Measurements from ENCODE around the gene FRG2C.
"Not testable (repeated sequence)": the region's sequence is repeated elsewhere in the genome, so short reads cannot be mapped to it uniquely, and the experiment has no call there.

The FRG2C gene

DNA sequence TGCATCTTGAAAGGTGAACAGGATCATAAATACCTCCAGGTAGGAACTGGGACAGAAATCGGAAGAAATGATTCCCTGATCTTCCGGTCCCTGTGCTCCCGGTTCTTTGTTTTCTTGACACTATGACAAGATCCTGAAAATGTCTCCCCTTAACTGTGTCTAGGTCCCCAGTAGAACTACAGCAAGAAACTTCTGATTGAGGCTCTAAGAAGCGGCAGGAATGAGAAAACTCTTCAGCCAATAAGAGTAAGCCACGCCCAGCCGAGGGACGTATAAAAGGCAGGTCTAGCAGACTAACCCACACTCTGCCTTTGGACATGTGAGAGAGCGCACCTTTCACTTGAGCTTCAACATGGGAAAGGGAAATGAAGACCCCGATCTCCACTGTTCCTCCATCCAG lies at the start of gene FRG2C:
Gene FRG2C, plus strand, starts transcription at position 301 of the 400 bp plus-strand sequence. Its CDS starts 52 bp downstream, at position 353.
- not testable (repeated sequence) for DNase-seq

DNA sequence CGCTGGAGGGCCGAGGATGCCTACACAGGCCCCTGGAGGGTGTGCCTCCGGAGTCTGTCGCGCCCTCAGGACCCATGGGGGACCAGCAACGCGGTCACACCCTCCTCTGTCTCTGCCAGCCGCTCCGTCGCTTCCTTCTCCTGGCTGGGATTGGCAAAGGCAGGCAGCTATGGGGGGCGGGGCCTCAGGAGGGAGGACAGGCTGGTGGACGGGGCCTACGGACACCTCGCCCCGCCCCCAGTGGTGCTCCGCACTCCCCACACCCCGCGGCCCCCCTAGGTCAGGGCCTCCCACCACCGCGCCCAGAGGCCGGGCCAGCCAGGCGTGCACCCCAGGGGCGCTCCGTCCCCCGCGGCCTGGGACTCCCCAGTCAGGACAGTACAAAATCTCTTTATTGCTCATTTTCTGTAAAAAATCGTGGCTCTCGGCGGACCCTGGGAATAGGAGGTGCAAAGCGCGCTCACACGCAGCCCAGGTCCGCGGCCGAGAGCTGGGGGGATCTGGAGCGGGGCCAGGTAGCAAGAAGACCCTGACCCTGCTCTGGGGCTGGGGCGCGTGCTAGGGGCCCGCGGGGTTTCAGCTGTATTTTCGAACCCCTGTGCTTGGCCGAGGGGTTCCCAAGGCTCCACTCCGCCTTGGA lies 45.3 kb upstream of the FRG2C start:
- DNase-seq: not testable (repeated sequence)

DNA sequence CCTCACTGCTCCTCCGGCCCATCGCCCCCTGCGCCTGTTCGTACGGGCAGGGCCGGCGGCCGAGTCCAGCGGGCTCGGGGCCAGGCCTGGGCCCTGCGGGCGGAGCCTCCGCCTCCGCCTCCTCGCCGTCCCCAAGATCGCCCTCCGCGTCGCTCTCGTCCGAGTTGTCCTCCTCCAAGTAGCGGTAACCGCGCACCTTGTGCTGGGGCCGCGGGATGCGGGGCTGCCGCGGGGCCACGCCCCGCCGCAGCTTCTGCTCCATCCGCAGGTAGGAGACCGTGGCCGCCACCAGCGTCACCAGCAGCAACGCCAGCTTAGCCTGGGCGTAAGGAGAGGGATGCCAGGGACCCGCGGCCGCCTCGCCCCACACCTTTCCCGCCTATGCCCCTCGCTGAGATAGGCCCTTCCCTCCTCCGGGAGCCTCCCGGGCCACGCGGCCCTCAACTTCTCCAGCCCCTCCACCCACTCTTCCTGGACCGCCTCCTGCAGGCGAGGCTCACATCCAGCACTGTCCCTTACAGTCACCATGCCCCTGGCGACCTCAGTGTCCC lies 44.6 kb upstream of the FRG2C start:
- not testable (repeated sequence) for DNase-seq

DNA sequence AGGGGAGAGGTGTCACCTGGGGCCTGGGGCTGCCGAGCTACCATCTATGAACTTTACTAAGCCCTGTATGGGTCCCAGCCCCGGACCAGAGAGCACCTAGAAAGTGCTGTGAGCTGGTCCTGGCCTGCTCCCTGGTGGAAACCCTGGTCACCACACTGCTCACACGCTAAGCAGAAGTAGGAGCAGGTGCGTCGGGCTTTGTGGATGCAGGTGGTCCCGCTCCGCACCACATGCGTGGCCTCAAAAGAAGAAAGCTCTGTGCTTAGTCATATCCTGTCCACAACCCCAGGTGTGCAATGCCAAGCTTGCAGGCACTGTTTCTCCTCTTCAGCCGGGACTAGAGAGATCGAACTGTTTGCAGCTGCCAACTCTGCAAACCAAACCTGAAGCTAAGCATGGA lies 42.4 kb upstream of the FRG2C start:
- not testable (repeated sequence) for DNase-seq

DNA sequence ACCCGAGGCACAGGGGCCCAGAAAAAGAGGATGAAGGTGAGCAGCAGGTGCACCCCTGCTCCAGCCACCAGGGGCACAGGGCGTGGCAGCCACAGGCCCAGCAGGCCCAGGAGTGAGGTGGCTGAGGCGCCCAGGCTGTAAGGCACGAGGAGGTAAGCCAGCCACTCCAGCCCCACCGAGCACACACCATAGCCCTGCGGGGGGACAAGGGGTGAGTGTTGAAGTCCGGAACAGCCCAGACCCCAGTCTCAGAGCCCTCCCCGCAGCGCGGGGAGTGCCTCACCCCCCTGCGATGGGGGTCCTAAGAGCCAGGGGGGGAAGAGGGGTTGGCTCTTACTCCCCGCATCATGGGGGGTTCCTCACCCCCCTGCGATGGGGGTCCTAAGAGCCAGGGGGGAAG lies 40.5 kb upstream of the FRG2C start:
- DNase-seq: not testable (repeated sequence)

DNA sequence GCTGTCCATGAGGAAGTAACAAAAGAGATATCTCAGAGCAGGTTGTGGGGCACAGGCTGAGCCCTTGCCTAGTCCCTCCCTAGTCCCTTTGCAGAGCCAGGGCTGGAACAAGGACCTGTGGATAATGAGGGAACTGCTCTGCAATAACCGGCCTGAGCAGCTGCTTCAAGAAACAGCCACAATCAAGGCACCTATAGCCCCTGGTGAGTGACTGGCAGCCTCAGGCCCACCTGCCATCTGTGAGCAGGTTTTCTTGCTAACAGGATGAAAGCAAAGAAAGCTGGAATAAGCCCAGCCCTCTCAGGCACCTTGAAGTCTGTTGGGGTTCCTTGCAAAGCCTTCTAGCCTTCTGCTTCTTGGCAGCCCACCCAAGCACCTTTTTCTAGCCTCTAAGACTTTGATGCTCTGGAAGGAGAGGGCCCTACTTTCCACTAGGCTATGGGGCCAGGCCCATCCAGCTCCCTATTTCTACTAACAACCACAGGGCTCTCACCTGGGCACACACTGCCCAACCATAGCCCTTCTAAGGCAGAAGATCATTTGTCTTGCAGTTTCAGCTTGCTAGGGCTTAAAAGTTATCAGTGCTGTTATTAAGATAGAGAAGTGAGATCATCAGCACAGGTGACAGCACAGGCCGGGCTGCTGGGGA lies 33.1 kb upstream of the FRG2C start:
- not testable (repeated sequence) for DNase-seq

DNA sequence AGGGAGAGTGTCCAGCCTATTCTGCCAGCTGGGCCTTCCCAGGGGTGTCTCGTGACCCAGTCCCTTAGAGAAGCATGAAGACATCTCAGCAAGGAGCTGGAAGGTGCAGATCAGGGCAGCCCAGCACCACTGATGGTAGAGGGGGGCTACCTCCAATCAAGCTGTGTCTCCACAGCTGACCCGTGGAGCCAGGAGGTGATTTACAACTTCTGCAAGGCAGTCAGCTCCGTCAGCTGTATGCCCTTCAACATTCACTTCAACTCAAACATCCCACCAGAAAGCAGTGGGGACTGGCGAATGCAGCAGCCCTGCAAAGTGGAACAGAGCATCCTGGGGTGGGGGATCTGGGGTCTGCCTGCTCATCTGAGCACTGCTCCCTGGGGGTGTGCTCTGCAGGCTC lies 32.6 kb upstream of the FRG2C start:
- no peak for DNase-seq

DNA sequence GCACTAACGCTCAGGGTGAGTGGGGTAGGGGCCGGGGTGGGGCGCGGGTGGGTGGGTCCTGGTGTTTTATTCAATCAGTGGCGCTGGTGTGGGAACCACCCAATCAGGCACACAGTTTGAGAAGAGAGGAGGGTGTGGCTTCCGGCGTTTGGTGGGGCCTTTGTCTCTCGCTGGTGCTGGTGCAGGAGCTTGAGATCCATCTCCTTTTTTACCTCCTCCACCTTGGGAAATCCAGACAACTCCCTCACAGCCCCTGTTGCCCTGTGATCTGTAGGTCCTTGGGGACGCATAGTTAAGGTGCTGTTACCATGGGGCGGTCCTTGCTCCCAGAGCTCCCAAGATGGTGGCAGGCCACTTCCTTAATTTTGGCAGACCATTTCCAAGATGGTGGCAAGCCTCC lies 25.2 kb upstream of the FRG2C start:
- DNase-seq: not testable (repeated sequence)

DNA sequence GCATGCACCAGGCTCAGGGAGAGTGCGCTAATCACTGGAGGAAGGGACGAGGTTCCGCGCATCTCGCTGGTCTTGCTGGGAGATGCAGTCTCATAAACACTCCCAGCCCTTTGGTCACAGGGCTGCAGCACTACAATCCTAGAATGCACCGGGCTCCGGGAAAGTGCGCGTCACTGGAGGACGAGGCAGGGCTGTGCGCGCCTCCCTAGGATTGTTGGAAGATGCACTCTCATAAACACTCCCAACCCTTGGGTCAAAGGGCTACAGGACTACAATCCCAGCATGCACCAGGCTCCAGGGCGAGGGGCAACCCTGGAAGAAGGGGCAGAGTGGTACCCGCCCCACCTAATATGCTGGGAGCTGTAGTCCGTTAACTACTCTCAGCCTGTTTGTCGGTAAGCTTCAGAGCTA lies 23.0 kb upstream of the FRG2C start:
- DNase-seq: not testable (repeated sequence)

DNA sequence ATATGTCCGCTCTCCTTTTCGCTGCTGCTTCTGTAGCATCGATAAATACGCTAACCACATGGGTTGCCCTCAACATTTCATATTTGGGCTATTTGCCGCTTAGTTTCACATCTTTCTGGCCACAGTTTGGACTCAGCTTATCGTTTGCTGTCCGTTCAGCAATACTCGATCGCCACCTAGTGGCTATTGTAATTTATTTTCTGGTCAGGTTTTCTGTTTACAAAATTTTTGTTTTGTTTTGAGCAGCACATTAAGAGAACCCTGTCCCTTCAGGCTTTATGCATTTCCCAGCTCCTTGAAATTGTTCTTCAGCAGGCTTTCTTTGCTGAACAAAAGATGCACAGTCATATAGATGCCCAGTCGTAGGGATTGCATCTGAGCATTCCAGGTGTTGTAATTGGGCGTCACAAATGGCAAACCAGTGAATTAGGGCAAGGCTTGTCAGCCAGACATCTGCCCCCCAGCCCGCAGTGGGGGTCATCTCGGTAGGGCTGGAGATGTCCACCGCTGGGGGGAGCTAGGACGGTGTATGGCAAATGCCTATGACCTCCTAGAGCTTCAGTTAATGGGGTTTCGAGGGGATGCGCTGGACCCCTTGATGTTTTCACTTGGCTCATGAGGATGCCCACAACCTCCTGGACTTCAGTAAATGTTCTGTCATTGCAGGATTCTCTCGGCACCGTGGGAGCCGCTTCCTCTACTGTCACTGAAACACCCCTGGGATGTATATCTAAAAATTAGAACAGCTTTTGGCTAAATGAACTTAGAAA lies 20.9 kb upstream of the FRG2C start:
- DNase-seq: not testable (repeated sequence)

DNA sequence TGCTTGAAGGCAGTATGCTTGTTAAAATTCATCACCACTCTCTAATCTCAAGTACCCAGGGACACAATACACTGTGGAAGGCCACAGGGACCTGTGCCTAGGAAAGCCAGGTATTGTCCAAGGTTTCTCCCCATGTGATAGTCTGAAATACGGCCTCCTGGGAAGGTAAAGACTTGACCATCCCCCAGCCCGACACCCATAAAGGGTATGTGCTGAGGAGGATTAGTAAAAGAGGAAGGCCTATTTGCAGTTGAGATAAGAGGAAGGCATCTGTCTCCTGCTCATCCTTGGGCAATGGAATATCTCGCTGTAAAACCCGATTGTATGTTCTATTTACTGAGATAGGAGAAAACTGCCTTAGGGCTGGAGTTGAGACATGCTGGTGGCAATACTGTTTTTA lies 18.6 kb upstream of the FRG2C start:
- DNase-seq: not testable (repeated sequence)

DNA sequence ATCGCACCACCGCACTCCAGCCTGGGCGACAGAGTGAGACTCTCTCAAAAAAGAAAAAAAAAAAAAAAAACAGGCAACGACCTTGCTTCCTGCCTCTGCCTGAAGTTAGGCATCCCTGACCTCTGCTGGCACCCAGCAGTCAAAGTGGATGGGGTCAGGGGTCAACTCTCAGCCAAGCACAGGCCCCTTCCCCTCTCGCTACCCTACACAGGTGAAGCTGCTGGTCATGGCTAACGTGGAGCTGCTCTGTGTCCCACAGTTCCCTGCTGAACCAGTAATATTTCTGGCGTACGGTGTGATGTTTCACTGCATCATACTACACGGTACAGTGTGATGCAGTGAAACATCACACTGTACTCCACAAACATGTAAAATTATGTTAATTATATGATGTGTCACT lies 13.9 kb upstream of the FRG2C start:
- DNase-seq: no peak

DNA sequence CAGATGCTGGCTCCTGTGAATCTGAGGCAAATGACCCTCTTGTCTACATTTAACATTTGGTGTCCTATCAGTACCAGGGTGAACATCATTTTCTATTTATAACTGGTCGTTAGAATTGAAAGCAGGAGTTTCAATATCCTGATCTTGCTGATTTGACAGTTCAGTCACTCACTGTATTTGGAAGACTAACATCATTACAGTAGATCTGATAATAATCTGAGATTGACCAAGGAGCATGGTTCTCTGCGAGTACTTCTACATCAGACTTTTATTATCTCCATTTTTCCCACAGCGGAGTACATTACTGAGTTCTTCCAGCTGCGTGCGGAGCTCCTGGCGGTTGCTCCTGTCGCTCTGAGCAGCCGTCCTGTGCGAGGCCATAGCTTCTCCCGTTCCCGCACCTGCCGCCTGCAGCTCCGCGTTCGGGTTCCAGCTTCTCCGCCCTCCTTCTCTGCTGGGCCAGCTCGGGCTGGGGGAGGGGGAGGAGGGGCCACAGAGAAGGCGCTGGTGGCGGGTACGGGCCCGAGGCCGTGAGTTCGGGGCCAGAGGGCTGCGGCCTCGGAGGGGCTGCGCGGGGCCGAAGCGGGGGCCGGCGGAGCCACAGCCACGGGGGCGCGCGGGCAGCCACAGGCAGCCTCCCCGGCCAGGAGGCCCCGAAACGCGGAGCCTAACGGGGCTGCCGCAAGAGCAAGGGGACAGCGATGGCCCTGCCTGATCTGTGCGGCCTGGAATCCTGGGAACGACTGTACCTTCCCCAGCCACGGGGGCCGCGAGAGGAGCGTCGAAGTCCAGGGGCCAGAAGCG lies 8.8 kb upstream of the FRG2C start:
- not testable (repeated sequence) for DNase-seq

DNA sequence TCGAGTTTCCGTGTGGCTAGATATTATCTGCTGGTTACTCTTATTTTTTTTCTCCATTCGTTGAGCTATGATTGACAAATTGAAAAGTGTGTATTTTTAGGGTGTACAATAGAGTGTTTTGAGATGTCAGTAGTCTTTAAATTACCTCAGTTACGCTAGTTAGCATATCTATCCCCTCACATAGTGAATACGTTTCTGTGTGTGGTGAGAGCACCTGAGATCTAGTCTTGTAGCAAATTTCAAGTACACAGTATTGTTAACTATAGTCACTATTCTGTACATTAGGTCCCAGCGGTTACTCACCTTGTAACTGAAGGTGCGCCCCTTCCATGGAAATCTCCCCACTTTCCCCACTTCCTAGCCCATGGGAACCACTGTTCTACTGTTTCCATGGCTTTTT lies 8.2 kb upstream of the FRG2C start:
- DNase-seq: not testable (repeated sequence)

DNA sequence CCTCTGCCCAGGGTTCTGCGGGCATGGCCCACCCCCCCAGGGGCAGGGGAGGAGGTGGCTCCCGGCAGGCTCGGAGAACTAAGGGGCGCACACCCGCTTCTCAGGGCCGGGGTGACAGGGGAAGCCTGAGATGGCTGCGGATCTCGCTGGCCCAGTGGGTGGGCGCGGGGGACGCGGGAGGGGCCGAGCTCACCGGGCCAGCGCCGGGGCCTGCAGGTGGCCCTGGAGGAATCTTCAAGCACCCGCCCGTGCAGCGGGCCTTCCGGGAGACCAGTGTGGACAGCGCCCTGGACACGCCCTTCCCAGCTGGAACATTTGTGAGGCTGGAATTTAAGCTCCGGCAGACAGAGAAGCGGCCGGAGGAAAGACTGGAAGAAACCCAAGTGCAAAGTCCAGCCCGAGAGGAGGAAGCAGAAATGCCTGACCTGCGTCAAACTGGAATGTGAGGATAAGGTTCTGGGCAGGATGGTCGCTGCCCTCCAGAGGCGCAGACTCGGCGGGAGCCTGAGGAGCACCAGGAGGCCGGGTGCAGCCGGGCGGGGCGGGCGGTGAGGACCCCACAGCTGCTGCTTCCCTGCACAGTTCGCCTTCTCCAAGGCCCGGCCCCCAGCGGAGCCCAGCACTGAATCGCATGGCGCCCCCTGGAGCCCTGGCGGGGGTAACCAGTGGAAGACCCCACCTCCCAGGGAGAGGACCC lies 5.6 kb upstream of the FRG2C start:
- not testable (repeated sequence) for DNase-seq

DNA sequence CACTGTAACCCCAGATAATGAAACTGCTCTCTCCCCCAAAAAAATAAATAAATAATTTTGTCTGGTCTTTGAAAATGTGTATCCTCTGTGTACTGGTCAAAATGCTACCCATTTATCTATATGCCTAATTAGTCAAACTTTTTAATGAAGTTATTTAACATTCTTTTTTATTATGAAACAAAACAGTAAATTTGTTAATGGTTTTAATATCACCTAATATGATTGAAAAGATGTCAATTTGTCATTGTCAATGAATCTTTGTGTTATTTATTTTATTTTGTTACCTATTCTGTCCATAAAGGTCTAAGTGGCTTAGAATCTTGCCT lies 5.1 kb upstream of the FRG2C start:
- DNase-seq: not testable (repeated sequence)

DNA sequence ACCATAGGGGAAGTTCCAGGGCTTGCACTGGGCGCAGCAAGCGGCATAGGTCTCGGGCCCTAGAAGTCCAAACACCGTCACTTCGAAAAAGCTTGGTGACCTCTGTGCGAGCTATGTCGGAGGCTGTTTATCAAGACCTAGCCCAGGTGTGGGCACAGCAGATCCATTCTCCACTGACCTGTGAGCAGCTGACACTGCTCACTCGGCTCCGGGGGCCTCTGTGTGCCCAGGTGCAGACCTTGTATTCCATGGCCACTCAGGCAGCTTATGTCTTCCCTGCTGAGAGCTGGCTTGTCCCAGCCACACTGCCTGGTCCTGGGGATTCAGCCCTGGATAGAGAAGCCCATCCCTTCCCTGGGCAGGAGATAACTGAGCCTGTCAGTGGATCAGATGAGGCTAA lies 1.5 kb downstream of the FRG2C start:
- not testable (repeated sequence) for DNase-seq

DNA sequence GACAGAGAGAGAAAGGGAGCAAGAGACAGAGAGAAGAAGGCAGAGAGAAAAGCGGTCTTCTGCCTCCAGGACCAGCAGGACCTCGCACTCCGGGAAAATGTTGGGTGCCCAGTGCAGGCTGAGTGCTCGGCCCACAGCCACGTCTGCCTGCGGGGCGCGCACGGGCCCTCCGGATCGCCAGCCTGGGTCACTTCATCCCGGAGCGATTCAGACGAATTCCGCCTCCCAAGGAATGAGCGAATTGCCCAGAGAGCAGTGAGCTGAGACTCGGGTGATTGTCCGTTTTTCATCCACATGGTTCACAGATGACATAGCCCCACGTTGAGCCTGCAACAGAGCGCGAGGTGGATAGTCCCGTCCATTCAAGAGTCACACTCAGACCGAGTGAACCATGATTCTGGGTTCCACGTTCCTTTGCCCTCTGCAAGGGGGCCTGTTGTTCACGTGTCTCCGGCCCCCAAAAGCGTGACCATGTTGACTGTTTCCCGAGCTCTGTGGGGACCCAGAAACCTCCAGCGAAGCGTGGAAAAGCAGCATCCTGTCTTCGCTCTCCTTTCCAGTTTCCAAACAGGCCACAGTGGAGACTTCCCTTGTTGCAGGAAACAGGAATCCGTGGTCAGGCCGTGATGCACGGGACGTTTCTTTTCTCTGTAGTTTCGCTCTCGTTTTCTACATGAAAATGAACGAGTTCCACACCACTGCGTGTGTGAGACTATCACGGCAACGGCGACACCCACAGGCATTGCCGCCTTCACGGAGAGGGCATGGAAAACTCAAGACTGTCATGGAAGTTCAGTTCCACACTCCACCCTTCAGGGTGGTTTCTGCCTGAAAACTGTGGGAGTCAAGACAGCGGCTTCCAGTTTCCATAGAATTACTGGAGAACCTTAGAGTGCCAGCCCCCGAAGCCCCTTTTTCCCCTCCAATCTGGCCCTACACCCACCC lies 3.9 kb downstream of the FRG2C start:
- DNase-seq: not testable (repeated sequence)

DNA sequence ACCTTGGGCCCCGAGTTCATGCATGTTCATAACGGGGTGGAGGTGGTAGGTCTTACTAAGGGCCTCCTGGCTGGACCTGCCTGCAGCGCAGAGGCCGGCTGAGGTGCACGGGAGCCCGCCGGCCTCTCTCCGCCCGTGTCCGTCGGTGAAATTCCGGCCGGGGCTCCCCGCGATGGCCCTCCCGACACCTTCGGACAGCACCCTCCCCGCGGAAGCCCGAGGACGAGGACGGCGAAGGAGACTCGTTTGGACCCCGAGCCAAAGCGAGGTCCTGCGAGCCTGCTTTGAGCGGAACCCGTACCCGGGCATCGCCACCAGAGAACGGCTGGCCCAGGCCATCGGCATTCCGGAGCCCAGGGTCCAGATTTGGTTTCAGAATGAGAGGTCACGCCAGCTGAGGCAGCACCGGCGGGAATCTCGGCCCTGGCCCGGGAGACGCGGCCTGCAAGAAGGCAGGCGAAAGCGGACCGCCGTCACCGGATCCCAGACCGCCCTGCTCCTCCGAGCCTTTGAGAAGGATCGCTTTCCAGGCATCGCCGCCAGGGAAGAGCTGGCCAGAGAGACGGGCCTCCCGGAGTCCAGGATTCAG lies 4.7 kb downstream of the FRG2C start:
- DNase-seq: not testable (repeated sequence)
